ENCODE data around the gene FTCD.

DNA sequence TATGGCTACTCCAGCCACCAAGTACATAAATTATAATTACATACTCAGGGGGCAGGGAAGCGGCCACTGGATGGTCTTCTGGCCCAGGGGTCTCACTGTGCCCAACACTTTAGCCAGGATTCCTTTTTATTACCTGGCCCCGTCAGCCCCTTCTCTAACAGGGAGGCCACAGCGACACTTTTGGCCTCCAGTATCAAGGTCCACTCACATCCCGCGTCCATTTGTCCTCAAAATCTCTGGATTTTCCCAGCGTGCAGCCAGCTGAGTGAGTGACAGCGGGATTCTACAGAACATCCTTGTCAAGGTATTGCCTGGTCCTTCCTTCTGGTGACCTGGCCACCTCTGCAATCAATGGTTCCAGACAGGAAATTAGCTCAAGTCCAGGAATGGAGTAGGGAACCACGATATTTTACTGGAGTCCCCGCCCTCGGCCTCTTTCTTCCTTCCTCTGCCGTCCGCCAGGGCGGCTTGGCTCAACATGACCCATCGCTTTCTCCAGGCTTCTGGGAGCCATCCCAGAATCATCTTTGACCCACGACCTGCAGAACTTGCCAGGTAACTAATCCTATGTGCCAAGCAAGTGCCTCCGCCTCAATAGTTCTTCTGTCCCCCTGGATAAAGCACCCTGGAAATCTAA lies 60.2 kb downstream of the FTCD start:
- TF ChIP-seq EZH2 (IDR thresholded peaks at IDR 0.05; ENCODE audit: insufficient read depth, poor library complexity, severe bottlenecking) (no peak), EZH2phosphoT487 (IDR thresholded peaks at IDR 0.05; ENCODE audit: insufficient read depth, low read depth) (no peak)
